Measurements from ENCODE around the gene CAPZA1.

- TF ChIP-seq, protein P1, sequence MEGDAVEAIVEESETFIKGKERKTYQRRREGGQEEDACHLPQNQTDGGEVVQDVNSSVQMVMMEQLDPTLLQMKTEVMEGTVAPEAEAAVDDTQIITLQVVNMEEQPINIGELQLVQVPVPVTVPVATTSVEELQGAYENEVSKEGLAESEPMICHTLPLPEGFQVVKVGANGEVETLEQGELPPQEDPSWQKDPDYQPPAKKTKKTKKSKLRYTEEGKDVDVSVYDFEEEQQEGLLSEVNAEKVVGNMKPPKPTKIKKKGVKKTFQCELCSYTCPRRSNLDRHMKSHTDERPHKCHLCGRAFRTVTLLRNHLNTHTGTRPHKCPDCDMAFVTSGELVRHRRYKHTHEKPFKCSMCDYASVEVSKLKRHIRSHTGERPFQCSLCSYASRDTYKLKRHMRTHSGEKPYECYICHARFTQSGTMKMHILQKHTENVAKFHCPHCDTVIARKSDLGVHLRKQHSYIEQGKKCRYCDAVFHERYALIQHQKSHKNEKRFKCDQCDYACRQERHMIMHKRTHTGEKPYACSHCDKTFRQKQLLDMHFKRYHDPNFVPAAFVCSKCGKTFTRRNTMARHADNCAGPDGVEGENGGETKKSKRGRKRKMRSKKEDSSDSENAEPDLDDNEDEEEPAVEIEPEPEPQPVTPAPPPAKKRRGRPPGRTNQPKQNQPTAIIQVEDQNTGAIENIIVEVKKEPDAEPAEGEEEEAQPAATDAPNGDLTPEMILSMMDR (conservative IDR thresholded peaks at IDR 0.05; ENCODE audit: low read depth, low read length) = no peak
- TF ChIP-seq EZH2phosphoT487 (IDR thresholded peaks at IDR 0.05; ENCODE audit: borderline replicate concordance, low read length) = no peak
- no peak for TF ChIP-seq EZH2 (IDR thresholded peaks at IDR 0.05; ENCODE audit: low read length, unreplicated experiment)
Observed at GRCh38 chr1:112594208-112594876, 25.3 kb upstream of the CAPZA1 start.

Measured in PC-3 (cell line).